PFSK-1 (cell line): ENCODE data around the gene TBR1.

ENCODE experiments used
- POLR2AphosphoS5 ChIP-seq: IDR thresholded peaks from 2 replicates; pipeline ENCODE4 v1.6.1; 2012; ENCODE audit warnings: low read depth, mild to moderate bottlenecking, control low read depth, low read length, moderate library complexity
- REST ChIP-seq, 2 experiments: IDR thresholded peaks; 2 replicates each; pipeline versions ENCODE4 v1.6.1 to v1.8.0; 2011 to 2012; ENCODE audit warnings: low read depth in 2 of 2, low read length in 2 of 2, control low read depth in 1 of 2, inconsistent platforms in 1 of 2, mild to moderate bottlenecking in 1 of 2, moderate library complexity in 1 of 2; ENCODE audit not compliant: insufficient read depth in 1 of 2
- SIN3A ChIP-seq: IDR thresholded peaks from 2 replicates; pipeline ENCODE4 v1.6.1; 2012; ENCODE audit warnings: mild to moderate bottlenecking, low read length, moderate library complexity, borderline replicate concordance; ENCODE audit not compliant: insufficient read depth
- TAF1 ChIP-seq: IDR thresholded peaks from 2 replicates; pipeline ENCODE4 v1.6.1; 2012; ENCODE audit warnings: low read length, control low read depth, borderline replicate concordance; ENCODE audit not compliant: insufficient read depth

- TF ChIP-seq REST (IDR thresholded peaks at IDR 0.05; ENCODE audit: insufficient read depth in 1 of 2, low read depth in 2 of 2, low read length in 2 of 2), result no peak
- TF ChIP-seq POLR2AphosphoS5, result no peak
- TF ChIP-seq TAF1, result no peak
- TF ChIP-seq SIN3A, result no peak
Observed at GRCh38 chr2:161414042-161415033, 1.8 kb upstream of the TBR1 start.
